A549 (cell line): Measurements from ENCODE around the gene C2CD2. TPM values are rescaled to one million over a fixed set of nuclear protein-coding genes. Genes with fewer than 3 reads are reported as not detected.

Experiments
- ATAC-seq, 2 experiments: fragments of 200-7000 bp in 1 of 2; fragments of >200 bp in 1 of 2; cut with Nextera tagmentation in 1 of 2; cut with Tn5 transposase in 1 of 2; 3 replicates each; pipeline versions ENCODE4 v1.8.0 to v1.9.1; 2018 to 2020; ENCODE audit warnings: mild to moderate bottlenecking in 1 of 2, moderate library complexity in 1 of 2
- CTCF ChIA-PET: fragments of 300-600 bp; sonication (Branson Sonifier 250); formaldehyde crosslinking; extraction: SDS; loops from one replicate; lab custom pipeline; 2021; ENCODE audit warnings: antibody characterized with exemption, inconsistent platforms; lab: Yijun Ruan, JAX
- POLR2A ChIA-PET: fragments of 350-600 bp; formaldehyde crosslinking; extraction: SDS; loops from one replicate; lab custom pipeline; 2021; ENCODE audit warnings: antibody characterized with exemption, inconsistent platforms; lab: Yijun Ruan, JAX
- DNase-seq, 2 experiments: peaks; one replicate each; pipeline versions ENCODE4 v3.0.0 to v3.0.0-alpha.2; 2011 to 2016; ENCODE audit warnings: low read depth in 1 of 2, low spot score in 1 of 2
- FAIRE-seq: peaks from 2 replicates; lab custom pipeline; 2011; peaks lifted over from hg19 to GRCh38; lab: Jason Lieb, UNC
- H3K27ac ChIP-seq, 2 experiments: fragments of >200 bp; sonication (Bioruptor Twin); formaldehyde crosslinking; 3 replicates each; pipeline ENCODE4 v1.5.1; 2016 to 2017
- H3K4me1 ChIP-seq: fragments of >200 bp; sonication (Bioruptor Twin); formaldehyde crosslinking; 3 replicates; pipeline ENCODE4 v1.6.1; 2016
- H3K4me2 ChIP-seq: fragments of >200 bp; sonication (Bioruptor Twin); formaldehyde crosslinking; 3 replicates; pipeline ENCODE4 v1.6.1; 2016
- H3K4me3 ChIP-seq: fragments of >200 bp; sonication (Bioruptor Twin); formaldehyde crosslinking; 3 replicates; pipeline ENCODE4 v1.5.1; 2016
- H3K9me3 ChIP-seq: fragments of >200 bp; sonication (Bioruptor Twin); formaldehyde crosslinking; 3 replicates; pipeline ENCODE4 v1.6.1; 2016
- ATOH8 ChIP-seq: fragments of 250-450 bp; sonication (Bioruptor Pico); IDR thresholded peaks from 2 replicates; pipeline ENCODE4 v1.5.0; 2020; ENCODE audit warnings: low read depth, mild to moderate bottlenecking, moderate library complexity
- BHLHE40 ChIP-seq: IDR thresholded peaks from 2 replicates; pipeline ENCODE4 v1.6.1; 2012; ENCODE audit warnings: low read depth, low read length, inconsistent platforms
- CHD4 ChIP-seq: fragments of 200-600 bp; sonication (generic); IDR thresholded peaks from 2 replicates; pipeline ENCODE4 v1.6.1; 2016; ENCODE audit warnings: antibody characterized with exemption, mild to moderate bottlenecking, borderline replicate concordance
- EP300 ChIP-seq, 2 experiments: fragments of >200 bp; sonication (Bioruptor Twin); formaldehyde crosslinking; IDR thresholded peaks; 2 replicates in 1 of 2; 3 replicates in 1 of 2; pipeline ENCODE4 v1.6.1; 2016 to 2017
- ESRRA ChIP-seq: fragments of 150-350 bp; IDR thresholded peaks from 2 replicates; pipeline ENCODE4 v1.6.1; 2014; ENCODE audit warnings: mild to moderate bottlenecking, low read length, borderline replicate concordance
- FOSB ChIP-seq: fragments of 250-450 bp; sonication (Bioruptor Pico); IDR thresholded peaks from 2 replicates; pipeline ENCODE4 v1.5.0; 2020; ENCODE audit warnings: mild to moderate bottlenecking, moderate library complexity
- FOXS1 ChIP-seq: fragments of 250-450 bp; sonication (Bioruptor Pico); IDR thresholded peaks from 2 replicates; pipeline ENCODE4 v1.5.0; 2020; ENCODE audit warnings: mild to moderate bottlenecking, moderate library complexity
- JUN ChIP-seq, 2 experiments: fragments of >200 bp; sonication (Bioruptor Twin); formaldehyde crosslinking; IDR thresholded peaks; 2 replicates in 1 of 2; 3 replicates in 1 of 2; pipeline ENCODE4 v1.6.1; 2016 to 2017
- JUNB ChIP-seq: fragments of >200 bp; sonication (Bioruptor Twin); formaldehyde crosslinking; IDR thresholded peaks from 2 replicates; pipeline ENCODE4 v1.6.1; 2016
- KDM1A ChIP-seq: fragments of 200-600 bp; sonication (generic); IDR thresholded peaks from 2 replicates; pipeline ENCODE4 v1.6.1; 2016; ENCODE audit warnings: low read depth, mild to moderate bottlenecking
- MAFK ChIP-seq: fragments of 450-650 bp; IDR thresholded peaks from 2 replicates; pipeline ENCODE4 v1.6.1; 2014; ENCODE audit not compliant: partially characterized antibody
- MYC ChIP-seq: IDR thresholded peaks from 2 replicates; pipeline ENCODE4 v1.6.1; 2012; ENCODE audit warnings: mild to moderate bottlenecking, inconsistent platforms, low read length, improper control_type of control experiment, borderline replicate concordance
- NR3C1 ChIP-seq: fragments of >200 bp; sonication (Bioruptor Twin); formaldehyde crosslinking; IDR thresholded peaks from 3 replicates; pipeline ENCODE4 v1.6.1; 2017
- PHF8 ChIP-seq: fragments of 200-600 bp; sonication (generic); IDR thresholded peaks from 2 replicates; pipeline ENCODE4 v1.6.1; 2016; ENCODE audit warnings: low read depth, mild to moderate bottlenecking, antibody characterized with exemption, moderate library complexity, borderline replicate concordance
- RCOR1 ChIP-seq: fragments of 150-350 bp; IDR thresholded peaks from 2 replicates; pipeline ENCODE4 v1.6.1; 2014; ENCODE audit warnings: antibody characterized with exemption, low read length, low read depth
- RFX5 ChIP-seq: fragments of 450-650 bp; IDR thresholded peaks from 2 replicates; pipeline ENCODE4 v1.7.1; 2014; ENCODE audit warnings: antibody characterized with exemption, mild to moderate bottlenecking, moderate library complexity
- SREBF2 ChIP-seq: fragments of 450-650 bp; IDR thresholded peaks from 2 replicates; pipeline ENCODE4 v1.6.1; 2014; ENCODE audit warnings: mild to moderate bottlenecking, moderate library complexity
- ZNF302 ChIP-seq: fragments of 250-450 bp; sonication (Bioruptor Pico); IDR thresholded peaks from 2 replicates; pipeline ENCODE4 v1.9.0; 2021; ENCODE audit warnings: inconsistent platforms, mild to moderate bottlenecking, moderate library complexity
- ZSCAN20 ChIP-seq: fragments of 250-450 bp; sonication (Bioruptor Pico); IDR thresholded peaks from 2 replicates; pipeline ENCODE4 v1.8.0; 2022; ENCODE audit warnings: mild to moderate bottlenecking, moderate library complexity
- WGBS: methylation state at CpG from one replicate; pipeline ENCODE4 v1.1.6; 2017; ENCODE audit errors: missing lambda C conversion rate; 5-methylcytosine and 5-hydroxymethylcytosine counted together
- polyA plus RNA-seq, 4 experiments: library from polyadenylated mRNA; depleted of rRNA in 3 of 4; stranded (reverse); fragments of >200 nt; fragmentation: RNase III in 1 of 4; extraction: RNeasy Plus Mini Kit Qiagen cat#74134 plus additional on column Dnase treatment in 1 of 4; gene quantifications; 2 replicates in 3 of 4; 3 replicates in 1 of 4; pipeline ENCODE4 v1.2.3, GENCODE V29; 2011 to 2017
- TF ChIP-seq, protein P1 (sequence below): fragments of >200 bp; sonication (Bioruptor Twin); formaldehyde crosslinking; IDR thresholded peaks from 2 replicates; pipeline ENCODE4 v1.6.1; 2016
- TF ChIP-seq, protein P2 (sequence below): fragments of 250-450 bp; sonication (Bioruptor Pico); IDR thresholded peaks from 2 replicates; pipeline ENCODE4 v1.5.0; 2021; ENCODE audit warnings: mild to moderate bottlenecking, moderate library complexity, borderline replicate concordance
- TF ChIP-seq, protein P3 (sequence below): fragments of 200-600 bp; sonication (generic); IDR thresholded peaks from 2 replicates; pipeline ENCODE4 v1.6.1; 2016; ENCODE audit warnings: antibody characterized with exemption, mild to moderate bottlenecking, moderate library complexity
- TF ChIP-seq, protein P4 (sequence below): IDR thresholded peaks from 2 replicates; pipeline ENCODE4 v1.6.1; 2012
- TF ChIP-seq, protein P5 (sequence below): IDR thresholded peaks from 2 replicates; pipeline ENCODE4 v1.6.1; 2012; ENCODE audit warnings: low read depth, borderline replicate concordance

The C2CD2 gene
- polyA plus RNA-seq, 2 of the 4 experiments (the other 2 are of a cell fraction), result 7.0 to 13.5 TPM

GRCh38 chr21:41875086-41875485 is 78.7 kb downstream of the C2CD2 start:
- ChIA-PET POLR2A (no interaction called here), CTCF (no interaction called here)
- DNase-seq (no peak), FAIRE-seq (no peak), ATAC-seq (no peak)
- H3K4me3 ChIP-seq, result no peak overlapping the region
- no peak overlapping the region for H3K4me2 ChIP-seq
- no peak for TF ChIP-seq RCOR1
- TF ChIP-seq, protein P1, sequence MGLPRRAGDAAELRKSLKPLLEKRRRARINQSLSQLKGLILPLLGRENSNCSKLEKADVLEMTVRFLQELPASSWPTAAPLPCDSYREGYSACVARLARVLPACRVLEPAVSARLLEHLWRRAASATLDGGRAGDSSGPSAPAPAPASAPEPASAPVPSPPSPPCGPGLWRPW, result no peak
- TF ChIP-seq PHF8, result no peak
- no peak for TF ChIP-seq ESRRA
- TF ChIP-seq NR3C1, result no peak
- TF ChIP-seq RFX5, result no peak
- no peak for TF ChIP-seq KDM1A
- no peak for TF ChIP-seq MYC
- no peak for TF ChIP-seq FOXS1 (CRISPR knock-in tag)
- no peak for TF ChIP-seq MAFK
- no peak for TF ChIP-seq ZNF302
- no peak for TF ChIP-seq JUN (IDR thresholded peaks at IDR 0.05)
- TF ChIP-seq, protein P2, sequence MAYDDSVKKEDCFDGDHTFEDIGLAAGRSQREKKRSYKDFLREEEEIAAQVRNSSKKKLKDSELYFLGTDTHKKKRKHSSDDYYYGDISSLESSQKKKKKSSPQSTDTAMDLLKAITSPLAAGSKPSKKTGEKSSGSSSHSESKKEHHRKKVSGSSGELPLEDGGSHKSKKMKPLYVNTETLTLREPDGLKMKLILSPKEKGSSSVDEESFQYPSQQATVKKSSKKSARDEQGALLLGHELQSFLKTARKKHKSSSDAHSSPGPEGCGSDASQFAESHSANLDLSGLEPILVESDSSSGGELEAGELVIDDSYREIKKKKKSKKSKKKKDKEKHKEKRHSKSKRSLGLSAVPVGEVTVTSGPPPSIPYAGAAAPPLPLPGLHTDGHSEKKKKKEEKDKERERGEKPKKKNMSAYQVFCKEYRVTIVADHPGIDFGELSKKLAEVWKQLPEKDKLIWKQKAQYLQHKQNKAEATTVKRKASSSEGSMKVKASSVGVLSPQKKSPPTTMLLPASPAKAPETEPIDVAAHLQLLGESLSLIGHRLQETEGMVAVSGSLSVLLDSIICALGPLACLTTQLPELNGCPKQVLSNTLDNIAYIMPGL (CRISPR knock-in tag), result no peak
- no peak for TF ChIP-seq FOSB (CRISPR knock-in tag)
- no peak for TF ChIP-seq BHLHE40
- TF ChIP-seq CHD4, result no peak
- TF ChIP-seq ZSCAN20 (CRISPR knock-in tag), result no peak
- TF ChIP-seq, protein P3, sequence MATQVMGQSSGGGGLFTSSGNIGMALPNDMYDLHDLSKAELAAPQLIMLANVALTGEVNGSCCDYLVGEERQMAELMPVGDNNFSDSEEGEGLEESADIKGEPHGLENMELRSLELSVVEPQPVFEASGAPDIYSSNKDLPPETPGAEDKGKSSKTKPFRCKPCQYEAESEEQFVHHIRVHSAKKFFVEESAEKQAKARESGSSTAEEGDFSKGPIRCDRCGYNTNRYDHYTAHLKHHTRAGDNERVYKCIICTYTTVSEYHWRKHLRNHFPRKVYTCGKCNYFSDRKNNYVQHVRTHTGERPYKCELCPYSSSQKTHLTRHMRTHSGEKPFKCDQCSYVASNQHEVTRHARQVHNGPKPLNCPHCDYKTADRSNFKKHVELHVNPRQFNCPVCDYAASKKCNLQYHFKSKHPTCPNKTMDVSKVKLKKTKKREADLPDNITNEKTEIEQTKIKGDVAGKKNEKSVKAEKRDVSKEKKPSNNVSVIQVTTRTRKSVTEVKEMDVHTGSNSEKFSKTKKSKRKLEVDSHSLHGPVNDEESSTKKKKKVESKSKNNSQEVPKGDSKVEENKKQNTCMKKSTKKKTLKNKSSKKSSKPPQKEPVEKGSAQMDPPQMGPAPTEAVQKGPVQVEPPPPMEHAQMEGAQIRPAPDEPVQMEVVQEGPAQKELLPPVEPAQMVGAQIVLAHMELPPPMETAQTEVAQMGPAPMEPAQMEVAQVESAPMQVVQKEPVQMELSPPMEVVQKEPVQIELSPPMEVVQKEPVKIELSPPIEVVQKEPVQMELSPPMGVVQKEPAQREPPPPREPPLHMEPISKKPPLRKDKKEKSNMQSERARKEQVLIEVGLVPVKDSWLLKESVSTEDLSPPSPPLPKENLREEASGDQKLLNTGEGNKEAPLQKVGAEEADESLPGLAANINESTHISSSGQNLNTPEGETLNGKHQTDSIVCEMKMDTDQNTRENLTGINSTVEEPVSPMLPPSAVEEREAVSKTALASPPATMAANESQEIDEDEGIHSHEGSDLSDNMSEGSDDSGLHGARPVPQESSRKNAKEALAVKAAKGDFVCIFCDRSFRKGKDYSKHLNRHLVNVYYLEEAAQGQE, result no peak
- TF ChIP-seq SREBF2, result no peak
- peaks cover 8% of the 10 kb centered on the region; the same call in 2 of the 3 replicates for H3K4me1 ChIP-seq
- WGBS, result 93% methylated on average over 8 of the region's 8 CpGs
- H3K9me3 ChIP-seq, result no peaks in the 10 kb centered on the region
- no peak overlapping the region for H3K27ac ChIP-seq

GRCh38 chr21:41874611-41875010 is 79.2 kb downstream of the C2CD2 start:
- DNase-seq (no peak), FAIRE-seq (no peak), ATAC-seq (no peak)
- Histone ChIP-seq H3K4me1 (peaks cover 8% of the 10 kb centered on the region; the same call in 2 of the 3 replicates), H3K4me2 (no peak overlapping the region), H3K4me3 (no peak overlapping the region), H3K27ac (no peak overlapping the region), H3K9me3 (no peaks in the 10 kb centered on the region)
- WGBS, result 83% methylated on average over 11 of the region's 11 CpGs
- TF ChIP-seq, protein P4, sequence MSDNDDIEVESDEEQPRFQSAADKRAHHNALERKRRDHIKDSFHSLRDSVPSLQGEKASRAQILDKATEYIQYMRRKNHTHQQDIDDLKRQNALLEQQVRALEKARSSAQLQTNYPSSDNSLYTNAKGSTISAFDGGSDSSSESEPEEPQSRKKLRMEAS, result no peak
- no peak for TF ChIP-seq MYC
- TF ChIP-seq, protein P5, sequence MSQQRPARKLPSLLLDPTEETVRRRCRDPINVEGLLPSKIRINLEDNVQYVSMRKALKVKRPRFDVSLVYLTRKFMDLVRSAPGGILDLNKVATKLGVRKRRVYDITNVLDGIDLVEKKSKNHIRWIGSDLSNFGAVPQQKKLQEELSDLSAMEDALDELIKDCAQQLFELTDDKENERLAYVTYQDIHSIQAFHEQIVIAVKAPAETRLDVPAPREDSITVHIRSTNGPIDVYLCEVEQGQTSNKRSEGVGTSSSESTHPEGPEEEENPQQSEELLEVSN, result no peak
- TF ChIP-seq ATOH8 (CRISPR knock-in tag), result no peak
- no peak for TF ChIP-seq JUNB
- no peak for TF ChIP-seq EP300 (IDR thresholded peaks at IDR 0.05)
- no peak for TF ChIP-seq FOXS1 (CRISPR knock-in tag)
- no peak for TF ChIP-seq SREBF2
- ChIA-PET CTCF (no interaction called here), POLR2A (no interaction called here)
